Neuronal stem cell (in vitro differentiated cells): Measurements from ENCODE around the gene CAMK2N2.

ENCODE experiments used
- DNase-seq: peaks from one replicate; pipeline ENCODE4 v3.0.0-alpha.2; 2013; ENCODE audit warnings: low spot score
- H2AFZ ChIP-seq: one replicate; pipeline ENCODE4 v1.6.1; 2013; ENCODE audit warnings: mild to moderate bottlenecking, low read length, inconsistent platforms
- H2AK5ac ChIP-seq: 2 replicates; pipeline ENCODE4 v1.6.1; 2013; ENCODE audit warnings: low read depth, mild to moderate bottlenecking, inconsistent platforms, low read length, moderate library complexity, mixed read lengths
- H2BK120ac ChIP-seq: 2 replicates; pipeline ENCODE4 v1.6.1; 2013; ENCODE audit warnings: low read depth, mild to moderate bottlenecking, inconsistent platforms, low read length, moderate library complexity, mixed read lengths
- H2BK12ac ChIP-seq: one replicate; pipeline ENCODE4 v1.6.1; 2013; ENCODE audit warnings: low read length, inconsistent platforms
- H2BK15ac ChIP-seq: 2 replicates; pipeline ENCODE4 v1.6.1; 2013; ENCODE audit warnings: mild to moderate bottlenecking, low read length, inconsistent platforms, mixed read lengths
- H2BK5ac ChIP-seq: one replicate; pipeline ENCODE4 v1.6.1; 2013; ENCODE audit warnings: inconsistent platforms, mild to moderate bottlenecking, low read length, moderate library complexity
- H3K14ac ChIP-seq: one replicate; pipeline ENCODE4 v1.6.1; 2013; ENCODE audit warnings: low read length, inconsistent platforms
- H3K18ac ChIP-seq: 2 replicates; pipeline ENCODE4 v1.6.1; 2013; ENCODE audit warnings: low read length, inconsistent platforms
- H3K23ac ChIP-seq: 2 replicates; pipeline ENCODE4 v1.6.1; 2013; ENCODE audit warnings: low read depth, mild to moderate bottlenecking, mixed read lengths, low read length, inconsistent platforms; ENCODE audit not compliant: poor library complexity
- H3K27ac ChIP-seq: replicated peaks from 3 replicates; pipeline ENCODE4 v1.5.1; 2013; ENCODE audit warnings: low read length, inconsistent platforms
- H3K27me3 ChIP-seq, 3 experiments: 2 replicates each; pipeline ENCODE4 v1.6.1; 2013; ENCODE audit warnings: low read length in 3 of 3, mild to moderate bottlenecking in 2 of 3, inconsistent platforms in 1 of 3, low read depth in 1 of 3, mixed read lengths in 1 of 3, moderate library complexity in 1 of 3; ENCODE audit not compliant: control insufficient read depth in 3 of 3, insufficient read depth in 3 of 3
- H3K36me3 ChIP-seq, 2 donors: replicated peaks in 1 of 2; 2 replicates each; pipeline ENCODE4 v1.6.1; 2013; ENCODE audit warnings: low read length in 2 of 2; ENCODE audit not compliant: control insufficient read depth in 2 of 2, insufficient read depth in 2 of 2
- H3K4ac ChIP-seq: 2 replicates; pipeline ENCODE4 v1.6.1; 2013; ENCODE audit warnings: inconsistent platforms, mild to moderate bottlenecking, low read length, moderate library complexity
- H3K4me1 ChIP-seq, 2 donors: 1 replicate in 1 of 2; 2 replicates in 1 of 2; pipeline ENCODE4 v1.6.1; 2013; ENCODE audit warnings: low read length in 2 of 2, low read depth in 1 of 2; ENCODE audit not compliant: control insufficient read depth in 2 of 2, insufficient read depth in 1 of 2
- H3K4me2 ChIP-seq: one replicate; pipeline ENCODE4 v1.6.1; 2013; ENCODE audit warnings: mild to moderate bottlenecking, low read length, inconsistent platforms; ENCODE audit not compliant: insufficient read depth, poor library complexity, severe bottlenecking
- H3K4me3 ChIP-seq, 2 donors: 2 replicates each; pipeline ENCODE4 v1.5.1; 2013; ENCODE audit warnings: low read length in 2 of 2, mild to moderate bottlenecking in 2 of 2, inconsistent platforms in 1 of 2, moderate library complexity in 1 of 2
- H3K79me1 ChIP-seq: one replicate; pipeline ENCODE4 v1.6.1; 2013; ENCODE audit warnings: low read depth, mild to moderate bottlenecking, inconsistent platforms, low read length, moderate library complexity
- H3K9ac ChIP-seq: one replicate; pipeline ENCODE4 v1.6.1; 2013; ENCODE audit warnings: mild to moderate bottlenecking, low read depth, low read length, inconsistent platforms; ENCODE audit not compliant: poor library complexity
- H3K9me3 ChIP-seq, 2 donors: replicated peaks in 1 of 2; 2 replicates each; pipeline versions ENCODE3 to v1.6.1; 2013; ENCODE audit warnings: low read length in 2 of 2, mild to moderate bottlenecking in 2 of 2, inconsistent platforms in 1 of 2, low read depth in 1 of 2, mixed read lengths in 1 of 2, moderate library complexity in 1 of 2; ENCODE audit not compliant: control insufficient read depth in 2 of 2, insufficient read depth in 1 of 2
- H4K8ac ChIP-seq: one replicate; pipeline ENCODE4 v1.6.1; 2013; ENCODE audit warnings: low read depth, mild to moderate bottlenecking, inconsistent platforms, low read length, moderate library complexity
- H4K91ac ChIP-seq: one replicate; pipeline ENCODE4 v1.6.1; 2013; ENCODE audit warnings: low read length, low read depth, mild to moderate bottlenecking, inconsistent platforms; ENCODE audit not compliant: poor library complexity
- WGBS, 2 donors: extraction: QIAGEN DNeasy Blood & Tissue Kit; methylation state at CpG; one replicate each; pipeline ENCODE4 v1.1.7; 2013; ENCODE audit warnings: missing lambda C conversion rate in 2 of 2, mixed read lengths in 1 of 2; ENCODE audit not compliant: insufficient read length in 2 of 2, insufficient replicate concordance in 1 of 2; ENCODE audit errors: extremely low coverage in 2 of 2; 5-methylcytosine and 5-hydroxymethylcytosine counted together
- small RNA-seq: library from polyadenylated mRNA; stranded (forward); fragments of <200 nt; extraction: miRNeasy Mini kit (QIAGEN cat#:217004); gene quantifications from one replicate; pipeline ENCODE3, GENCODE V24; 2013; ENCODE audit not compliant: insufficient read depth

The CAMK2N2 gene

DNA sequence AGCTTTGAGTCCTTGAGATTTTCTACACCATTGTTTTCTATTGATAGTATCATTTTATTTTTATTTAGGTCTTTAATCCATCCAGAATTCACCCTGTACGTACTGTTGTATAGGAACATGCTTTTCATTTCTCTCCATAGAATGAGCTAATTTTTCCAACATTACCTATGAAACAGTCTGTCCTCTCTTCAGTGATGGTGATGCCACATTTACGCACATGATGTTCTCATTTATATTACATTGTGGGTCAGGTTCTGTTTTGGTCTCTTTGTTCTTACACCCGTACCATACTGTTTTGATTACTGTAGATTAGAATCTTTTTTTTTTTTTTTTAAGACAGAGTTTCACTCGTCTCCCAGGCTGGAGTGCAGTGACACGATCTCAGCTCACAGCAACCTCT is 49.6 kb downstream of the CAMK2N2 start:
- Histone ChIP-seq H3K14ac (no peak overlapping the region), H4K91ac (no peak overlapping the region)

DNA sequence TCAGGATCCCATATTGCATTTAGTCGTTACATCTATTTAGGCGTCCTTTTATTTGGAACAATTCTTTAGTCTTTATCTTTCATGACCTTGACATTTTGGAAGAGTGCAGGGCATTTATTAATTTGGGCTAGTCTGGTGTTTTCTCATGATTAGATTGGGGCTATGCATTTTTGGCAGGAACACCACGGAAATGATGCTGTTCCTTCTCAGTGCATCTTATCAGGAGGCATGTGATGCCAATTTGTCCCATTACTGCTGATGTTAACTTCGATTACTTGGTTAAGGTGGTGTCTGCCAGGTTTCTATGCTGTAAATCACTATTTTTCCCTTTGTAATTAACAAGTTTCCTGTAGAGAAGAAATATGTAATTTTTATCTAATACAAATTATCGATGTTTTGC is 50.1 kb downstream of the CAMK2N2 start:
- Histone ChIP-seq H3K4ac (no peak overlapping the region), H3K9ac (no peak overlapping the region), H3K4me2 (no peak overlapping the region), H3K4me3 (no peak overlapping the region), H3K9me3 (no peaks in the 10 kb centered on the region), H3K4me1 (peaks cover 0 to under 1% of the 10 kb centered on the region in 2 donors), H2BK15ac (no peak overlapping the region), H3K23ac (no peak overlapping the region), H3K36me3 (no peaks in the 10 kb centered on the region), H2AFZ (no peak overlapping the region), H2AK5ac (no peak overlapping the region), H2BK120ac (no peak overlapping the region), H4K91ac (no peak overlapping the region), H2BK12ac (no peak overlapping the region), H3K27me3 (peaks cover 0 to 11% (median 0%) of the 10 kb centered on the region in 3 experiments), H3K27ac (no peak overlapping the region), H3K18ac (no peak overlapping the region), H3K14ac (no peak overlapping the region), H4K8ac (no peak overlapping the region), H2BK5ac (no peak overlapping the region), H3K79me1 (no peaks in the 10 kb centered on the region)
- DNase-seq: no peak
- no CpG with 5 or more reads among the region's 5 CpGs for WGBS, 2 donors

More for the DNA sequence above, 49.6 kb downstream of the CAMK2N2 start:
- Histone ChIP-seq H2BK120ac (no peak overlapping the region), H3K4me3 (no peak overlapping the region), H2AFZ (no peak overlapping the region), H3K4ac (no peak overlapping the region), H3K4me2 (no peak overlapping the region), H4K8ac (no peak overlapping the region), H3K23ac (no peak overlapping the region), H2AK5ac (no peak overlapping the region), H3K27me3 (peaks cover 0 to 7% (median 0%) of the 10 kb centered on the region in 3 experiments), H3K36me3 (no peaks in the 10 kb centered on the region), H3K9me3 (no peaks in the 10 kb centered on the region), H3K18ac (no peak overlapping the region), H3K79me1 (no peaks in the 10 kb centered on the region), H3K4me1 (no peaks in the 10 kb centered on the region), H2BK5ac (no peak overlapping the region), H2BK15ac (no peak overlapping the region), H3K9ac (no peak overlapping the region), H3K27ac (no peak overlapping the region), H2BK12ac (no peak overlapping the region)
- WGBS, 2 donors: no CpG with 5 or more reads among the region's 5 CpGs
- DNase-seq: no peak

Small RNA genes lying within 50 kb of the gene (small RNA-seq; reads per million reads assigned to genes)
- gene MIR1224: 2.4 reads per million
